ENCODE measurements around the gene ATP5ME.

The ATP5ME gene

DNA sequence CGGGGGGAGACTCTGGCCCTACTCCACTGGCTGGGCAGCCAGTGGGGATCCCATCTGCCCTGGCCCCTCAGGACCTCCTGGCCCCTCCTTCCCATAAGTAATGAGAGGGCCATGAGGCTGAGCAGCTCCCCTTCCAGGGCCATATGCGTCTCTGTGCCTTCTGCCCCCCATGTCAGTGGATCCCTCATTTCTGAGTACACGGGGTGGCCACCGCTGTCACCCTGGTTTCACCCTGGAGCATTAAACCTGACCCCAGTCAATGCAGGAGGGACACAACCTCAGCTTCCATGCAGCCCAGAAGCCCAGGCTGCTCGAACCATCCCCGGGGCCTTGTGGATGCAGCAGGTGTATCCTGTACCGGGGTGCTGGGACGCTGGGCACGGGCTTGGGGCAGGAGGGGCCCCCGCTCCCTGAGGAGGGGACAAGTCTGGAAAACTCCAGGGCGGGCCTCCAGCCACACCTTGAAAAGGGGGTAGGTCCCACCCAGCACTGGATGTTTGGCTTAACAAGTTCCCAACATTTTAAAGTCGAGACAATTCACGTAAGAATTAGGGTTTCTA, 24.2 kb downstream of the ATP5ME start:
- TF ChIP-seq TEAD4 (IDR thresholded peaks at IDR 0.05) (no peak), ZBTB7A (IDR thresholded peaks at IDR 0.05; ENCODE audit: low read depth) (no peak), FOXM1 (IDR thresholded peaks at IDR 0.05; ENCODE audit: borderline replicate concordance, low read depth) (no peak), CREB1 (IDR thresholded peaks at IDR 0.05; ENCODE audit: low read depth) (no peak)
- TF ChIP-seq, protein P1, sequence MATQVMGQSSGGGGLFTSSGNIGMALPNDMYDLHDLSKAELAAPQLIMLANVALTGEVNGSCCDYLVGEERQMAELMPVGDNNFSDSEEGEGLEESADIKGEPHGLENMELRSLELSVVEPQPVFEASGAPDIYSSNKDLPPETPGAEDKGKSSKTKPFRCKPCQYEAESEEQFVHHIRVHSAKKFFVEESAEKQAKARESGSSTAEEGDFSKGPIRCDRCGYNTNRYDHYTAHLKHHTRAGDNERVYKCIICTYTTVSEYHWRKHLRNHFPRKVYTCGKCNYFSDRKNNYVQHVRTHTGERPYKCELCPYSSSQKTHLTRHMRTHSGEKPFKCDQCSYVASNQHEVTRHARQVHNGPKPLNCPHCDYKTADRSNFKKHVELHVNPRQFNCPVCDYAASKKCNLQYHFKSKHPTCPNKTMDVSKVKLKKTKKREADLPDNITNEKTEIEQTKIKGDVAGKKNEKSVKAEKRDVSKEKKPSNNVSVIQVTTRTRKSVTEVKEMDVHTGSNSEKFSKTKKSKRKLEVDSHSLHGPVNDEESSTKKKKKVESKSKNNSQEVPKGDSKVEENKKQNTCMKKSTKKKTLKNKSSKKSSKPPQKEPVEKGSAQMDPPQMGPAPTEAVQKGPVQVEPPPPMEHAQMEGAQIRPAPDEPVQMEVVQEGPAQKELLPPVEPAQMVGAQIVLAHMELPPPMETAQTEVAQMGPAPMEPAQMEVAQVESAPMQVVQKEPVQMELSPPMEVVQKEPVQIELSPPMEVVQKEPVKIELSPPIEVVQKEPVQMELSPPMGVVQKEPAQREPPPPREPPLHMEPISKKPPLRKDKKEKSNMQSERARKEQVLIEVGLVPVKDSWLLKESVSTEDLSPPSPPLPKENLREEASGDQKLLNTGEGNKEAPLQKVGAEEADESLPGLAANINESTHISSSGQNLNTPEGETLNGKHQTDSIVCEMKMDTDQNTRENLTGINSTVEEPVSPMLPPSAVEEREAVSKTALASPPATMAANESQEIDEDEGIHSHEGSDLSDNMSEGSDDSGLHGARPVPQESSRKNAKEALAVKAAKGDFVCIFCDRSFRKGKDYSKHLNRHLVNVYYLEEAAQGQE (IDR thresholded peaks at IDR 0.05; ENCODE audit: low read depth): no peak
- TF ChIP-seq, protein P2, sequence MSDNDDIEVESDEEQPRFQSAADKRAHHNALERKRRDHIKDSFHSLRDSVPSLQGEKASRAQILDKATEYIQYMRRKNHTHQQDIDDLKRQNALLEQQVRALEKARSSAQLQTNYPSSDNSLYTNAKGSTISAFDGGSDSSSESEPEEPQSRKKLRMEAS (IDR thresholded peaks at IDR 0.05): no peak

DNA sequence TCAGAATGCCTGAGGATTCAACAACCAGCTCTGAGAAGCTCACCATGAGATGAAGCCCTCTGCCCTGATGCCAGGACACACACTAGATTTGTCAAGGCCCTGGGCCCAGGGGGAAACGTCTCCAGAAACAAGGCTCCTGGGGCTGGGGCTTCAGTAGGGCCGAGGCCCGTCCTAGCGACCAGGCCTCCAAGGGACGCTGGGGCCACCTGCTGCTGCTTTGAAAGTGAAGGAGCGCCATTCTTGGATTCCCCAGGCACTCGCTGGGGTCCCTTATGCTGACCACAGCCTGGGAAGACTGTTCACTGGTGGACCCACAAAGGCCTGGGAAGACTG, 24.8 kb downstream of the ATP5ME start:
- TF ChIP-seq CREB1 (IDR thresholded peaks at IDR 0.05; ENCODE audit: low read depth) (no peak), YY1 (IDR thresholded peaks at IDR 0.05; ENCODE audit: low read depth) (no peak)
- TF ChIP-seq, protein P2 (IDR thresholded peaks at IDR 0.05): no peak

DNA sequence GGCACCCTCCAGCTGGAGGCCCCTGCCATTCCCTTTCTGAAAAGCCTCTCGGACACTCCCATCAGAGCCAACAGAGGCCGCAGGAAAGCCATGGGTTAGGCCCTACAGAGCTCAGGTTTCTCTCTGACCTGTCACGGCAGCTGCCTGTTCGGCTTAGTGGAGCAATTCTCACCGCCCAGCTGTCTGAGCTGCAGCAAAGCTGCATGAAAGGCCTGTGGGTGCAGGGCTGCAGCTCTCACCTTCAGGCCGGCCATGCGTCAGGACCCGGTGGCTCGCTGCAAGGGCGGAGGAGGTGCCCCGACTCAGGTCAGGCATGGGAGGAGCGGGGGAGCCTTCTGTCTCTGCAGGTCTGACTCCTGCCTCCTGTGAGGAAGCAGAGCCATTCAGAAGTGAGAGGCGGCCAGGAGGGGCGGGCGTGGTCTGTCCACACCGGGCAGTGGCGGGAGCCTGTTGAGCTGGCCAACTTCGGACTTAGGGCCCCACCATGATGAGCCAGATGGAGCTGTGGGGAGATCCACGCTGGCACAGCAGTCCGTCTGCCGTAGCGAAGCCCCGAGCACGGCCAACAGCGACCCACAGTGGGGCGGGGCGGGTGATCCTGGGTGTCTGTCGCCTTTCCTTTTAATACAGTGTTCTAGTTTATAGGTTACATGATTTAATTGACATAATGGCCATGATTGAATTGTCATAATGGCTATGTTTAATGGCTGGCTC, 25.3 kb downstream of the ATP5ME start:
- TF ChIP-seq, protein P1 (IDR thresholded peaks at IDR 0.05; ENCODE audit: low read depth): no peak
- TF ChIP-seq TEAD4 (IDR thresholded peaks at IDR 0.05): no peak
- TF ChIP-seq EP300 (IDR thresholded peaks at IDR 0.05; ENCODE audit: borderline replicate concordance): no peak

DNA sequence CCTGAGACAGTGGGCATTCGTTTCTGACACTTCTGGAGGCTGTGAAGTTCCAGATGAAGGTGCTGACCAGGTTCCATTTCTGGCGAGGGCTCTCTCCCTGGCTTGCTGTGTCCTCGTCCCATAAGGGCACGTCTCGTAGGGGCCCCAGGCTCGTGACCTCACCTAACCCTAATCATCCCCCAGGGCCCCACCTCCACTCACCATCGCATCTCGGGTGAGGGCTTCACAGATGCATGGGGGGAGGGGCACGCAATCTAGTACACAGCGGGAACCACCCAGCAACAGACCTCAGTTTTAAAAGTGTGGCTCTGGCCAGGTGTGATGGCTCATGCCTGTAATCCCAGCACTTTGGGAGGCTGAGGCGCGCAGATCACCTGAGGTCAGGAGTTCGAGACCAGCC, 26.6 kb downstream of the ATP5ME start:
- TF ChIP-seq TAF1 (IDR thresholded peaks at IDR 0.05; ENCODE audit: low read depth) (no peak), EP300 (IDR thresholded peaks at IDR 0.05; ENCODE audit: borderline replicate concordance) (no peak), ZBTB7A (IDR thresholded peaks at IDR 0.05; ENCODE audit: low read depth) (no peak), EGR1 (IDR thresholded peaks at IDR 0.05) (no peak), FOXM1 (IDR thresholded peaks at IDR 0.05; ENCODE audit: borderline replicate concordance, low read depth) (no peak), TCF12 (IDR thresholded peaks at IDR 0.05; ENCODE audit: low read depth) (no peak), NFIC (IDR thresholded peaks at IDR 0.05) (no peak), TEAD4 (IDR thresholded peaks at IDR 0.05) (no peak), CEBPB (IDR thresholded peaks at IDR 0.05) (no peak), RAD21 (IDR thresholded peaks at IDR 0.05; ENCODE audit: low read depth) (no peak), YY1 (IDR thresholded peaks at IDR 0.05; ENCODE audit: low read depth) (no peak), CREB1 (IDR thresholded peaks at IDR 0.05; ENCODE audit: low read depth) (no peak)
- TF ChIP-seq, protein P2 (IDR thresholded peaks at IDR 0.05): no peak
- TF ChIP-seq, protein P3, sequence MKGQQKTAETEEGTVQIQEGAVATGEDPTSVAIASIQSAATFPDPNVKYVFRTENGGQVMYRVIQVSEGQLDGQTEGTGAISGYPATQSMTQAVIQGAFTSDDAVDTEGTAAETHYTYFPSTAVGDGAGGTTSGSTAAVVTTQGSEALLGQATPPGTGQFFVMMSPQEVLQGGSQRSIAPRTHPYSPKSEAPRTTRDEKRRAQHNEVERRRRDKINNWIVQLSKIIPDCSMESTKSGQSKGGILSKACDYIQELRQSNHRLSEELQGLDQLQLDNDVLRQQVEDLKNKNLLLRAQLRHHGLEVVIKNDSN (IDR thresholded peaks at IDR 0.05): no peak
- TF ChIP-seq, protein P1 (IDR thresholded peaks at IDR 0.05; ENCODE audit: low read depth): no peak

DNA sequence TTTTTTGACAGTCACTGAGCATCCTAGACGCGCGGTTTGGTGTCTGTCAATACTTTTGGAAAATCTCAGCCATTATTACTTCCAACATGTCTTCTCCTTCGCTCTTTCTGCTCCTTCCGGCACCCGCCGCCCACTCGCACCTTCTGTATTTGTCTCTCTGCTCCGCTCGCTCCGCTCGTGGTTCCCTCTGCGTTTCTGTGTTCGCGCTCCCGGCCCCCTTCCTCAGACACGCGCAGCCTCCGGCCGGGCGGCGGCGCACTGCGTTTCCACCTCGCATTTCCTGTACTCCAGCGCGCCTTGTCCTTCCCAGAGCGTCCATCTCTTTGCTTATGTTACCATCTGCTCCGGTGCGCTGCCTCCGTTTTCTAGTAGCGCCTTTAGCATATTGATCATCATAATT, 27.6 kb downstream of the ATP5ME start:
- TF ChIP-seq TEAD4 (IDR thresholded peaks at IDR 0.05): no peak
- no peak for TF ChIP-seq ZBTB7A (IDR thresholded peaks at IDR 0.05; ENCODE audit: low read depth)
- TF ChIP-seq NFIC (IDR thresholded peaks at IDR 0.05): no peak
- TF ChIP-seq, protein P3 (IDR thresholded peaks at IDR 0.05): no peak
- TF ChIP-seq CEBPB (IDR thresholded peaks at IDR 0.05): no peak
- TF ChIP-seq CREB1 (IDR thresholded peaks at IDR 0.05; ENCODE audit: low read depth): no peak
- TF ChIP-seq, protein P1 (IDR thresholded peaks at IDR 0.05; ENCODE audit: low read depth): no peak
- TF ChIP-seq, protein P2 (IDR thresholded peaks at IDR 0.05): no peak
- no peak for TF ChIP-seq TAF1 (IDR thresholded peaks at IDR 0.05; ENCODE audit: low read depth)
- no peak for TF ChIP-seq EGR1 (IDR thresholded peaks at IDR 0.05)
- no peak for TF ChIP-seq TCF12 (IDR thresholded peaks at IDR 0.05; ENCODE audit: low read depth)

All from Ishikawa (cell line).